ENCODE measurements around the gene TMEM186. TPM values are rescaled to one million over a fixed set of nuclear protein-coding genes. Genes with fewer than 3 reads are reported as not detected.

TMEM186 gene
- total and polyA plus RNA-seq, 9 of the 15 experiments (the other 6 are each of a cell fraction or from before 2014, with no cell fraction given): 10.1 to 33.4 (median 16.4) TPM

- no peak for TF ChIP-seq ARNT (IDR thresholded peaks at IDR 0.05)
- no peaks in the 10 kb centered on the region for H3K36me3 ChIP-seq (ENCODE audit: control insufficient read depth, insufficient read depth, low read length)
- under 1% methylated on average over 11 of the region's 11 CpGs for WGBS (ENCODE audit: insufficient coverage, low coverage, missing lambda C conversion rate)
- H3K4me1 ChIP-seq (replicated peaks in 1 of 2; ENCODE audit: control insufficient read depth in 2 of 2, insufficient read depth in 2 of 2, low read length in 2 of 2): no peaks in the 10 kb centered on the region; a peak in 1 of 5 replicates
- ChIA-PET CTCF (ENCODE audit: low intra/inter-chr PET ratio) (no interaction called here), POLR2A (interaction anchor here (0.6 kb wide), 1 partner anchor 14 kb away, joined by 3 read pairs; no protein-coding TSS in a partner anchor)
- intact Hi-C loops (cut with micrococcal nuclease) (no loop called here), in situ Hi-C loops (cut with MboI) (no loop called here)
- DNase-seq (ENCODE audit: extremely low read depth in 1 of 4, low spot score in 3 of 4): no peak
- no peak overlapping the region for H3K4me2 ChIP-seq (ENCODE audit: insufficient read depth, low read length)
- no peak overlapping the region for H3K4me3 ChIP-seq
- H3K27me3 ChIP-seq (ENCODE audit: control insufficient read depth in 2 of 2, insufficient read depth in 2 of 2, low read length in 2 of 2): peaks cover 12 to 65% of the 10 kb centered on the region in 2 experiments
- FAIRE-seq: no peak
- no peaks in the 10 kb centered on the region for H3K79me2 ChIP-seq (ENCODE audit: control insufficient read depth, insufficient read depth, low read length)
- H4K20me1 ChIP-seq (replicated peaks; ENCODE audit: control insufficient read depth, insufficient read depth, low read length): peaks cover 7% of the 10 kb centered on the region; the same call in 1 of the 2 replicates
- H3K27ac ChIP-seq (ENCODE audit: extremely low read depth, low read depth, low read length): no peak overlapping the region
- H3K9me1 ChIP-seq (ENCODE audit: control insufficient read depth, insufficient read depth, low read length): no peaks in the 10 kb centered on the region
- no peak for ATAC-seq
- H2AFZ ChIP-seq (ENCODE audit: low read depth, low read length): no peak overlapping the region
- H3K9ac ChIP-seq (ENCODE audit: insufficient read depth in 1 of 2, low read depth in 2 of 2, low read length in 2 of 2): no peak overlapping the region
- H3K9me3 ChIP-seq (replicated peaks; ENCODE audit: control insufficient read depth, insufficient read depth, low read depth, low read length): no peaks in the 10 kb centered on the region
- BruUV-seq (replicated peaks): no TSS peak
Measured at GRCh38 chr16:8774208-8774607, 23.2 kb downstream of the TMEM186 start.

GRCh38 chr16:8773537-8773936, 23.9 kb downstream of the TMEM186 start:
- Histone ChIP-seq H3K4me2 (ENCODE audit: insufficient read depth, low read length) (no peak overlapping the region), H3K27ac (ENCODE audit: extremely low read depth, low read depth, low read length) (no peak overlapping the region), H3K9ac (ENCODE audit: insufficient read depth in 1 of 2, low read depth in 2 of 2, low read length in 2 of 2) (no peak overlapping the region), H2AFZ (ENCODE audit: low read depth, low read length) (no peak overlapping the region), H3K27me3 (ENCODE audit: control insufficient read depth in 2 of 2, insufficient read depth in 2 of 2, low read length in 2 of 2) (peaks cover 17 to 66% of the 10 kb centered on the region in 2 experiments), H3K36me3 (ENCODE audit: control insufficient read depth, insufficient read depth, low read length) (no peaks in the 10 kb centered on the region), H3K9me1 (ENCODE audit: control insufficient read depth, insufficient read depth, low read length) (no peaks in the 10 kb centered on the region), H3K79me2 (ENCODE audit: control insufficient read depth, insufficient read depth, low read length) (no peaks in the 10 kb centered on the region), H3K9me3 (replicated peaks; ENCODE audit: control insufficient read depth, insufficient read depth, low read depth, low read length) (no peaks in the 10 kb centered on the region), H3K4me1 (replicated peaks in 1 of 2; ENCODE audit: control insufficient read depth in 2 of 2, insufficient read depth in 2 of 2, low read length in 2 of 2) (no peaks in the 10 kb centered on the region; a peak in 1 of 5 replicates), H4K20me1 (replicated peaks; ENCODE audit: control insufficient read depth, insufficient read depth, low read length) (peaks cover 7% of the 10 kb centered on the region; the same call in 1 of the 2 replicates), H3K4me3 (no peak overlapping the region)
- WGBS (ENCODE audit: insufficient coverage, low coverage, missing lambda C conversion rate): 3% methylated on average over 3 of the region's 3 CpGs
- FAIRE-seq (no peak), ATAC-seq (no peak), DNase-seq (ENCODE audit: extremely low read depth in 1 of 4, low spot score in 3 of 4) (no peak)
- POLR2A ChIA-PET: no interaction called here
- in situ Hi-C loops (cut with MboI) (no loop called here), intact Hi-C loops (cut with micrococcal nuclease) (no loop called here)
- TF ChIP-seq NFATC3 (IDR thresholded peaks at IDR 0.05): no peak
- no peak for TF ChIP-seq MYNN (IDR thresholded peaks at IDR 0.05)
- no peak for TF ChIP-seq MYNN (CRISPR knock-in tag; IDR thresholded peaks at IDR 0.05)
- TF ChIP-seq SRF (CRISPR knock-in tag; IDR thresholded peaks at IDR 0.05): no peak
- TF ChIP-seq SNAPC5 (CRISPR knock-in tag; IDR thresholded peaks at IDR 0.05): no peak
- no peak for TF ChIP-seq ZNF263 (CRISPR knock-in tag; IDR thresholded peaks at IDR 0.05; ENCODE audit: borderline replicate concordance)
- TF ChIP-seq FUS (optimal IDR thresholded peaks at IDR 0.05; ENCODE audit: low read depth, low read length): no peak
- TF ChIP-seq UBTF (IDR thresholded peaks at IDR 0.05; ENCODE audit: borderline replicate concordance in 1 of 2, low read depth in 2 of 2, low read length in 2 of 2): no peak
- BruUV-seq (replicated peaks): no TSS peak
- CTCF ChIA-PET (ENCODE audit: low intra/inter-chr PET ratio): no interaction called here

Data from K562 (cell line).